NCI-H187 treated with DMSO at 0.1 percent for 48 hours (cell line): Measurements from ENCODE around the gene CCDC6.
"Not testable (repeated sequence)": the region's sequence is repeated elsewhere in the genome, so short reads cannot be mapped to it uniquely, and the experiment has no call there.

ENCODE experiments used
- DNase-seq: peaks from one replicate; lab custom pipeline; 2025; lab: John Stamatoyannopoulos, UW

The CCDC6 gene

GRCh38 chr10:59754951-59755350 is 151.4 kb downstream of the CCDC6 start:
- no peak for DNase-seq

GRCh38 chr10:59753267-59753666 is 153.1 kb downstream of the CCDC6 start, which contains the start of gene MRLN:
MRLN (minus strand) TSS chr10:59753455.
- no peak for DNase-seq

DNA sequence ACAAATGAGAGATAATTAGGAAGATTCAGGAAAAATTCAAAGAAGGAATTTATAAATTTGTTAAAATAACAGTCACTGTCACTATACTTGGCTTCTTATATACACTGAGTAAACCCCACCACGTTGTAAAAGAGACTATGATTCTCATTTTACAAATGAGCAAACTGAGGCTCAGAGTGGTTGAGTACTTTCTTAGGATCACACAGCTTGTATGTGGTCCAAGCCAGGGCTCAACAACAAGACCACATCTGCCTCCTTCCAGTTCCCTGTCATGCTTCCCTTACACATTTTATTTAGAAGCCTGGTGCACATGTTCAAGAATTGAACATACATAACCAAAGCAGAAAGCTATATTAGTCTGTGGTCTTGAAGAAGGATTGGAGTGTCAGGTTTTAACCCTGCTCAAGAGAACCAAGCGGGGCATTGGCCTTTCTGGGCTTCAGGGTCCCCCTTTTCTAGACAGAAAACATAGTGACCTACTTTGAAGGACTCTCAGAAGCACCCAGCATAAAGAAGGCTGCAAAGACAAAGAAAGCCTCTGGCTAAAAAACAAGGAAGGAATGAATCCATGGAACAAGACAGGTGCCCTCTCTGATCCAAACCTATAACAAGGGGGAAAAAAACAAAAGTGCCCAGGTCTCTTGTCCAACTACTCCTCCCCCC is 153.9 kb downstream of the CCDC6 start:
- no peak for DNase-seq

- DNase-seq, result no peak
Observed at GRCh38 chr10:59750155-59750945, 156.0 kb downstream of the CCDC6 start.

GRCh38 chr10:59748834-59749233 is 157.5 kb downstream of the CCDC6 start:
- DNase-seq, result no peak

DNA sequence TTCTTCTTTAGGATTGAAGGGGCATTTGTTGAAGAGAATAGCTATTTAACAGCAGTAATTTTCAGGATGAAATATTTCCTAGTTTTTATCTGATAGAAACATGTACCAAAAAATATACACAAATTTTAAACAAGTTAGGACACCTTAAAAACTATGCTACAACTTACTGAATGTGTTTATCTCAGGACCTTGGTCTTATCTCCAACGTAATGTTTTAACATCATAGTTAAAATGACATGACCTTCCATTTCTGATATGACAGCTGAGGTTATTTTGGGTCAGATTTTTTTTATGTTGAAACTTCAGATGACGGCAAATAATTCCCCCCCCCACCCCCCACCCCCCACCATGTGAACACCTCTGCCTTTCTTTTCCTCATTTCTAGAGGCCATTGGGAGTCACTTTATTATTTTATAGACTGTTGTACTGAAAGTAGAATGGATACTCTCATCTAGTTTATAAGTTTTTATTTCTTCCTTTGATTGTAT is 161.1 kb downstream of the CCDC6 start:
- DNase-seq, result no peak

DNA sequence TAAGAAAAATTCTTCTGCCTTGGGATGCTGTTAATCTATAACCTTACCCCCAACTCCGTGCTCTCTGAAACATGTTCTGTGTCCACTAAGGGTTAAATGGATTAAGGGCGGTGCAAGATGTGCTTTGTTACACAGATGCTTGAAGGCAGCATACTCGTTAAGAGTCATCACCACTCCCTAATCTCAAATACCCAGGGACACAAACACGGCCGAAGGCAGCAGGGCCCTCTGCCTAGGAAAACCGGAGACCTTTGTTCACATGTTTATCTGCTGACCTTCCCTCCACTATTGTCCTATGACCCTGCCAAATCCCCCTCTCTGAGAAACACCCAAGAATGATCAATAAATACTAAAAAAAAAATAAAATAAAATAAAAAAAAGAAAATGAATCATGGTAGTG is 161.6 kb downstream of the CCDC6 start:
- not testable (repeated sequence) for DNase-seq

DNA sequence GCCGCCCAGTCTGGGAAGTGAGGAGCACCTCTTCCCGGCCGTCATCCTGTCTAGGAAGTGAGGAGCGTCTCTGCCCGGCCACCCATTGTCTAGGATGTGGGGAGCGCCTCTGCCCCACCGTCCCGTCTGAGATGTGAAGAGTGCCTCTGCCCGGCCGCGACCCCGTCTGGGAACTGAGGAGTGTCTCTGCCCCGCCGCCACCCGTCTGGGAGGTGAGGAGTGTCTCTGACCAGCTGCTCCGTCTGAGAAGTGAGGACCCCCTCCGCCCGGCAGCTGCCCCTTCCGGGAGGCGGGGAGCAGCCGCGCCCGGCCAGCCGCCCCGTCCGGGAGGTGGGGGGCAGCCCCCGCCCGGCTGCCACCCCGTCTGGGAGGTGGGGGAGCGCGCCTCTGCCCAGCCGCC is 162.2 kb downstream of the CCDC6 start:
- not testable (repeated sequence) for DNase-seq

DNA sequence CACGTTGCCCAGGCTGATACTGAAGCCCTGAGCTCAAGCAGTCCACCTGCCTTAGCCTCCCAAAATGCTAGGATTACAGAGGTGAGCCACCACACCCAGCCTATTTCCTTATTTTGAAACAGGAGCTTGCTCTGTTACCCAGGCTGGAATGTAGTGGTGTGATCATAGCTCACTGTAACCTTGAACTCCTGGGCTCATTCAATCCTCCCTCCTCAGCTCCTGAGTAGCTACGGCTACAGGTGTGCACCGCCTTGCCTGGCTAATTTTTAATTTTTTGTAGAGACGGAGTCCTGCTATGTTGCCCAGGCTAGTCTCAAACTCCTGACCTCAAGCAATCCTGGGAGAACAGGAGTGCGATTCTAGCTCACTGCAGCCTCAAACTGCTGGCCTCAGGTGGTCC is 164.8 kb downstream of the CCDC6 start:
- no peak for DNase-seq

- DNase-seq, result no peak
Observed at GRCh38 chr10:59741048-59741447, 165.3 kb downstream of the CCDC6 start.
